Activated CD8-positive, alpha-beta T cell treated with anti-CD3 and anti-CD28 coated beads for 36 hours (primary cell): ENCODE results near the gene PPIB. TPM values are rescaled to one million over a fixed set of nuclear protein-coding genes. Genes with fewer than 3 reads are reported as not detected.
A peak's percentile ranks its signal among the peaks of the same experiment; 100 is the strongest.
"Not testable (repeated sequence)": the region's sequence is repeated elsewhere in the genome, so short reads cannot be mapped to it uniquely, and the experiment has no call there.

Experiments used
- ATAC-seq: fragments of 200-7000 bp; cut with Tn5 transposase; one replicate; pipeline ENCODE4 v1.10.0; 2021; ENCODE audit warnings: mild to moderate bottlenecking, moderate library complexity
- CTCF ChIA-PET: fragments of 350-600 bp; sonication (Branson Sonifier 250); formaldehyde crosslinking; loops from one replicate; lab custom pipeline; 2021; ENCODE audit warnings: antibody characterized with exemption; lab: Charles Lee
- POLR2A ChIA-PET: fragments of 350-600 bp; sonication (Branson Sonifier 250); formaldehyde crosslinking; loops from one replicate; lab custom pipeline; 2021; ENCODE audit warnings: antibody characterized with exemption; lab: Charles Lee
- DNase-seq: peaks from one replicate; pipeline ENCODE4 v3.0.0-alpha.2; 2020
- H3K27ac Mint-ChIP-seq: one replicate; pipeline ENCODE4 v1.8.0; 2021; ENCODE audit warnings: mild to moderate bottlenecking, mixed read lengths
- H3K27me3 Mint-ChIP-seq: one replicate; pipeline ENCODE4 v1.8.0; 2021; ENCODE audit warnings: mixed read lengths
- H3K36me3 Mint-ChIP-seq: one replicate; pipeline ENCODE4 v1.8.0; 2021; ENCODE audit warnings: low read depth, mixed read lengths
- H3K4me1 Mint-ChIP-seq: one replicate; pipeline ENCODE4 v1.8.0; 2021; ENCODE audit warnings: low read depth, mixed read lengths
- H3K4me3 Mint-ChIP-seq: one replicate; pipeline ENCODE4 v1.8.0; 2021; ENCODE audit warnings: mild to moderate bottlenecking, moderate library complexity, mixed read lengths
- H3K9me3 Mint-ChIP-seq: one replicate; pipeline ENCODE4 v1.8.0; 2021; ENCODE audit warnings: mixed read lengths
- intact Hi-C: fragments of 100-400 bp; cut with micrococcal nuclease; formaldehyde crosslinking; loops from one replicate; pipeline ENCODE4 v1.10.0; 2022
- total RNA-seq, 2 experiments: library from RNA; stranded (reverse); gene quantifications; one replicate each; pipeline ENCODE4 v1.2.3, GENCODE V29; 2021
- TF ChIP-seq, protein P1 (sequence below): fragments of 200-600 bp; IDR thresholded peaks from one replicate; pipeline ENCODE4 v1.8.0; 2022; ENCODE audit warnings: antibody characterized with exemption, mild to moderate bottlenecking

PPIB gene
- total RNA-seq, 2 experiments from 2014 or later, result 223 to 227 TPM

DNA sequence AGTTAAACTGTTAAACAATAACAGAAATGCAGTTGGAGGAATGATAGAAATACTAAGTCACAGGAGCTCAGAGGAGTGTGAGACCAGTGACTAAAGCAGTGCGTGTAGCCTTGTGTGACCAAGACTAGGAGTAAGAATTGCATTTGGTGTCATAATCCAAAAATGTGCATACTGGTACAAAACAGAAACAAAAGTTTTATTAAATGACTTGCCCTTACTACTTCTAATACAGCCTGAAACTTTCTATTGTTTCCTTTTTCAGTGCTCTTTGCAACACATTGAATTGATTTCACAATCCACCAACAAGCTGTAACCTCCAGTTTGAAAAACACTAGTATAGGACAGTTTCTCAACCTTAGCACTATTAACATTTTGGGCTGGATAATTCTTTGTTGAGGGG lies 49.9 kb downstream of the PPIB start:
- H3K4me3 Mint-ChIP-seq, result no peak overlapping the region
- POLR2A ChIA-PET, result no interaction called here

GRCh38 chr15:64112073-64112772 lies 50.6 kb downstream of the PPIB start:
- peaks cover 16% of the 10 kb centered on the region for H3K36me3 Mint-ChIP-seq
- no peaks in the 10 kb centered on the region for H3K9me3 Mint-ChIP-seq
- ATAC-seq, result no peak
- no peak for DNase-seq
- peak overlapping the region; percentile 14 for H3K27ac Mint-ChIP-seq
- POLR2A ChIA-PET, result interaction anchor here (1.1 kb wide), 1 partner anchor 19 kb away, joined by 4 read pairs; the partner anchor contains the start of gene CIAO2A
- TF ChIP-seq, protein P1, sequence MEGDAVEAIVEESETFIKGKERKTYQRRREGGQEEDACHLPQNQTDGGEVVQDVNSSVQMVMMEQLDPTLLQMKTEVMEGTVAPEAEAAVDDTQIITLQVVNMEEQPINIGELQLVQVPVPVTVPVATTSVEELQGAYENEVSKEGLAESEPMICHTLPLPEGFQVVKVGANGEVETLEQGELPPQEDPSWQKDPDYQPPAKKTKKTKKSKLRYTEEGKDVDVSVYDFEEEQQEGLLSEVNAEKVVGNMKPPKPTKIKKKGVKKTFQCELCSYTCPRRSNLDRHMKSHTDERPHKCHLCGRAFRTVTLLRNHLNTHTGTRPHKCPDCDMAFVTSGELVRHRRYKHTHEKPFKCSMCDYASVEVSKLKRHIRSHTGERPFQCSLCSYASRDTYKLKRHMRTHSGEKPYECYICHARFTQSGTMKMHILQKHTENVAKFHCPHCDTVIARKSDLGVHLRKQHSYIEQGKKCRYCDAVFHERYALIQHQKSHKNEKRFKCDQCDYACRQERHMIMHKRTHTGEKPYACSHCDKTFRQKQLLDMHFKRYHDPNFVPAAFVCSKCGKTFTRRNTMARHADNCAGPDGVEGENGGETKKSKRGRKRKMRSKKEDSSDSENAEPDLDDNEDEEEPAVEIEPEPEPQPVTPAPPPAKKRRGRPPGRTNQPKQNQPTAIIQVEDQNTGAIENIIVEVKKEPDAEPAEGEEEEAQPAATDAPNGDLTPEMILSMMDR, result no peak
- intact Hi-C loops, result no loop called here
- no peak overlapping the region for H3K4me3 Mint-ChIP-seq
- H3K4me1 Mint-ChIP-seq, result peaks cover 25% of the 10 kb centered on the region
- no peaks in the 10 kb centered on the region for H3K27me3 Mint-ChIP-seq
- CTCF ChIA-PET, result interaction anchor here (0.9 to 1.0 kb wide), 2 partner anchors 10 kb away, joined by 3 to 4 read pairs; no protein-coding TSS in a partner anchor

More for the DNA sequence above, 49.9 kb downstream of the PPIB start:
- CTCF ChIA-PET, result no interaction called here
- Mint-ChIP-seq H3K9me3 (no peaks in the 10 kb centered on the region), H3K27ac (peak overlapping the region; percentile 14), H3K27me3 (no peaks in the 10 kb centered on the region), H3K36me3 (peaks cover 19% of the 10 kb centered on the region), H3K4me1 (peaks cover 22% of the 10 kb centered on the region)
- intact Hi-C loops, result no loop called here
- TF ChIP-seq, protein P1, result no peak
- DNase-seq (no peak), ATAC-seq (no peak)

DNA sequence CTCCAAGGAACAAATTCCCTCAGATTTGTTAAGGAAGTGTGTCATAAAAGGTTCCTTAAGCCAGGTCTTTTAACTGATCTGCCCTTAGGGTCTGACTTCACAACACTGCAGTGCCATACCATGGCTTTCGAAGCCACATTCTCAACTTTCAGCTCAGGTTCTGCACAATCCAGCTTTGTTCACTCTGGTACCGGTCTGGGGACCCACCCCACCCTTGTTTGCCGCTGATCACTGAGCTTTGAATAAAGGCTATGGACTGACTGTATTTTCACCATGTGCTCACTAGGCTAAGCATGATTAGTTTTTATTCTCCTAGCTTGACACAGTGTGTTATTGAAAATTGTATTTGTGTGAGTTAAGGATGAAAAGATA lies 51.2 kb downstream of the PPIB start:
- DNase-seq (no peak), ATAC-seq (no peak)
- TF ChIP-seq, protein P1, result no peak
- intact Hi-C loops, result no loop called here
- no peak overlapping the region for H3K4me3 Mint-ChIP-seq
- H3K27ac Mint-ChIP-seq, result no peak overlapping the region
- peaks cover 14% of the 10 kb centered on the region for H3K36me3 Mint-ChIP-seq
- peaks cover 30% of the 10 kb centered on the region for H3K4me1 Mint-ChIP-seq
- ChIA-PET POLR2A (interaction anchor here (1.1 kb wide), 1 partner anchor 18 kb away, joined by 4 read pairs; the partner anchor contains the start of gene CIAO2A), CTCF (interaction anchor here (0.7 to 1.3 kb wide), 4 partner anchors 9 to 46 kb away, joined by 3 to 5 read pairs (median 4); no protein-coding TSS in a partner anchor)
- no peaks in the 10 kb centered on the region for H3K9me3 Mint-ChIP-seq
- H3K27me3 Mint-ChIP-seq, result no peaks in the 10 kb centered on the region

DNA sequence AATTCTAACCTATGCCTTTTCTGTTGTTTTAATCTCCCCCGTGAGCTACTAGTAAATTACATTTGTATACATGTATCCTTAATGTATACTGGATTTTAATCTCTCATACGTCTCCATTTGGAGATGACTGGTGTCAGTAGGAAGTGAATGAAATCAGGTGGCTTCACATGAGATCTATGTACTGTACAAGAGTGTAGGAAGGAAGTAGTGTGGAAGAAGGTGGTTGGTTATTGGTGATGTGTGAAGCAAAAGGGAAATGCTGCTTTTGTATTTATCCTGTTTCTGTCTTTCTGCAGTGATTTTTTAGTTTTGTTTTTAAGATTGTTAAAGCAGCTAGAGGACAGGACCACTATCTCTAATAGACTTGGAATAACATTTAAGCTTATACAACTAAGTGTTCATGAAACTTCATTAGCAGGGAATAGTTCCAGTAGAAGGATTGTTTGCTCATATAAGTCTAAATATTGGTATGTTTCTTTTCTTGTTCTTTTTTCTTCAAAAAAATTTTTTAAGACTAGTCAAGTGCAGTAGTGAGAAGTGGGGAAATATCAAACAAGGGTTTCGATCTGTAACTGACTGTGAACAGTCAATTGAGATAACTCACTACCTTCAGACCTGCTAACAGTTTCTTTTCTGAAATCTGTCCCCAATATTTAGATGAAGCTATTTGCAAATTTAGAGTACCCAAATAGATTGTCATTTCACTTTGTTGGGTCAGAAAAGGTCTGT lies 51.7 kb downstream of the PPIB start:
- no peak overlapping the region for H3K4me3 Mint-ChIP-seq
- H3K36me3 Mint-ChIP-seq, result peaks cover 14% of the 10 kb centered on the region
- TF ChIP-seq, protein P1, result no peak
- ChIA-PET POLR2A (interaction anchor here (0.9 to 1.2 kb wide), 3 partner anchors 8 to 18 kb away, joined by 4 to 5 read pairs (median 4); partner anchors contain the start of gene CIAO2A), CTCF (interaction anchor here (0.7 to 1.3 kb wide), 5 partner anchors 9 to 165 kb away, joined by 3 to 5 read pairs (median 3); no protein-coding TSS in a partner anchor)
- peaks cover 34% of the 10 kb centered on the region for H3K4me1 Mint-ChIP-seq
- ATAC-seq (no peak), DNase-seq (no peak)
- H3K9me3 Mint-ChIP-seq, result no peaks in the 10 kb centered on the region
- intact Hi-C loops, result no loop called here
- H3K27me3 Mint-ChIP-seq, result no peaks in the 10 kb centered on the region
- no peak overlapping the region for H3K27ac Mint-ChIP-seq

- CTCF ChIA-PET, result interaction anchor here (0.6 to 1.1 kb wide), 3 partner anchors 43 to 164 kb away, joined by 3 to 5 read pairs (median 3); no protein-coding TSS in a partner anchor
- intact Hi-C loops, result not testable (repeated sequence)
- POLR2A ChIA-PET, result interaction anchor here (0.9 to 1.2 kb wide), 3 partner anchors 9 to 16 kb away, joined by 3 to 5 read pairs (median 4); no protein-coding TSS in a partner anchor
These were observed 52.6 kb downstream of the PPIB start for GRCh38 chr15:64110108-64110701.

More at GRCh38 chr15:64110108-64110701, 52.6 kb downstream of the PPIB start:
- H3K27ac Mint-ChIP-seq, H3K4me3 Mint-ChIP-seq, DNase-seq, H3K9me3 Mint-ChIP-seq, ATAC-seq, H3K27me3 Mint-ChIP-seq: not testable (repeated sequence)
- Mint-ChIP-seq H3K4me1 (peaks cover 39% of the 10 kb centered on the region), H3K36me3 (peaks cover 14% of the 10 kb centered on the region)
